Osteoblast (primary cell): ENCODE measurements around the gene TNFAIP8L1. TPM values are rescaled to one million over a fixed set of nuclear protein-coding genes. Genes with fewer than 3 reads are reported as not detected.

ENCODE experiments used
- DNase-seq: peaks from one replicate; pipeline ENCODE4 v3.0.0; 2011; ENCODE audit warnings: low spot score, mixed read lengths; ENCODE audit not compliant: insufficient read length; ENCODE audit errors: missing footprints
- H2AFZ ChIP-seq: 2 replicates; pipeline ENCODE4 v1.6.0; 2011; ENCODE audit warnings: mild to moderate bottlenecking, low read length
- H3K27ac ChIP-seq: 2 replicates; pipeline ENCODE4 v1.5.1; 2011; ENCODE audit warnings: mild to moderate bottlenecking, low read depth, low read length, moderate library complexity
- H3K27me3 ChIP-seq: 2 replicates; pipeline ENCODE4 v1.6.0; 2012; ENCODE audit warnings: mild to moderate bottlenecking, control low read depth, inconsistent platforms, low read length, moderate library complexity; ENCODE audit not compliant: insufficient read depth
- H3K36me3 ChIP-seq: 2 replicates; pipeline ENCODE4 v1.5.1; 2011; ENCODE audit warnings: mild to moderate bottlenecking, low read length, control low read depth, moderate library complexity; ENCODE audit not compliant: insufficient read depth
- H3K4me1 ChIP-seq: 2 replicates; pipeline ENCODE4 v1.5.1; 2011; ENCODE audit warnings: mild to moderate bottlenecking, low read length, control low read depth, moderate library complexity; ENCODE audit not compliant: insufficient read depth
- H3K4me2 ChIP-seq: 2 replicates; pipeline ENCODE4 v1.6.0; 2011; ENCODE audit warnings: mild to moderate bottlenecking, low read length; ENCODE audit not compliant: insufficient read depth
- H3K4me3 ChIP-seq: fragments of 200-600 bp; sonication (generic); 3 replicates; pipeline ENCODE4 v1.5.1; 2012; ENCODE audit warnings: mild to moderate bottlenecking, low read length, inconsistent platforms; ENCODE audit not compliant: insufficient read depth
- H3K79me2 ChIP-seq: 2 replicates; pipeline ENCODE4 v1.6.0; 2012; ENCODE audit warnings: mild to moderate bottlenecking, low read length, control low read depth, inconsistent platforms; ENCODE audit not compliant: insufficient read depth
- H3K9me3 ChIP-seq: 2 replicates; pipeline ENCODE4 v1.5.1; 2011; ENCODE audit warnings: low read depth, low read length, control low read depth
- H4K20me1 ChIP-seq: 2 replicates; pipeline ENCODE4 v1.6.0; 2012; ENCODE audit warnings: mild to moderate bottlenecking, low read length, control low read depth; ENCODE audit not compliant: insufficient read depth
- total RNA-seq: library from RNA; depleted of rRNA; stranded (reverse); fragments of >200 nt; gene quantifications from 2 replicates; pipeline ENCODE4 v1.2.3, GENCODE V29; 2012
- TF ChIP-seq, protein P1 (sequence below): IDR thresholded peaks from 2 replicates; pipeline ENCODE4 v1.5.1; 2011; ENCODE audit warnings: mild to moderate bottlenecking, low read depth, low read length, moderate library complexity; ENCODE audit errors: extremely low read depth

Gene TNFAIP8L1
- total RNA-seq, 1 donor, result 1.8 TPM

GRCh38 chr19:4660993-4661392 is 21.7 kb downstream of the TNFAIP8L1 start:
- Histone ChIP-seq H4K20me1 (peaks cover 32% of the 10 kb centered on the region), H3K27me3 (no peaks in the 10 kb centered on the region), H3K4me2 (no peak overlapping the region), H3K36me3 (peaks cover 58% of the 10 kb centered on the region), H3K4me1 (peaks cover 4% of the 10 kb centered on the region), H3K4me3 (no peak overlapping the region), H3K9me3 (peaks cover 4% of the 10 kb centered on the region), H3K79me2 (peaks cover 14% of the 10 kb centered on the region), H2AFZ (no peak overlapping the region), H3K27ac (peak overlapping the region; percentile 45)
- no peak for DNase-seq
- TF ChIP-seq, protein P1, sequence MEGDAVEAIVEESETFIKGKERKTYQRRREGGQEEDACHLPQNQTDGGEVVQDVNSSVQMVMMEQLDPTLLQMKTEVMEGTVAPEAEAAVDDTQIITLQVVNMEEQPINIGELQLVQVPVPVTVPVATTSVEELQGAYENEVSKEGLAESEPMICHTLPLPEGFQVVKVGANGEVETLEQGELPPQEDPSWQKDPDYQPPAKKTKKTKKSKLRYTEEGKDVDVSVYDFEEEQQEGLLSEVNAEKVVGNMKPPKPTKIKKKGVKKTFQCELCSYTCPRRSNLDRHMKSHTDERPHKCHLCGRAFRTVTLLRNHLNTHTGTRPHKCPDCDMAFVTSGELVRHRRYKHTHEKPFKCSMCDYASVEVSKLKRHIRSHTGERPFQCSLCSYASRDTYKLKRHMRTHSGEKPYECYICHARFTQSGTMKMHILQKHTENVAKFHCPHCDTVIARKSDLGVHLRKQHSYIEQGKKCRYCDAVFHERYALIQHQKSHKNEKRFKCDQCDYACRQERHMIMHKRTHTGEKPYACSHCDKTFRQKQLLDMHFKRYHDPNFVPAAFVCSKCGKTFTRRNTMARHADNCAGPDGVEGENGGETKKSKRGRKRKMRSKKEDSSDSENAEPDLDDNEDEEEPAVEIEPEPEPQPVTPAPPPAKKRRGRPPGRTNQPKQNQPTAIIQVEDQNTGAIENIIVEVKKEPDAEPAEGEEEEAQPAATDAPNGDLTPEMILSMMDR, result no peak

GRCh38 chr19:4662020-4662695 is 22.8 kb downstream of the TNFAIP8L1 start:
- H3K9me3 ChIP-seq, result peaks cover 4% of the 10 kb centered on the region
- H3K27me3 ChIP-seq, result no peaks in the 10 kb centered on the region
- peaks cover 4% of the 10 kb centered on the region for H3K4me1 ChIP-seq
- H3K79me2 ChIP-seq, result peaks cover 22% of the 10 kb centered on the region
- no peak overlapping the region for H3K27ac ChIP-seq
- H4K20me1 ChIP-seq, result peaks cover 32% of the 10 kb centered on the region
- H2AFZ ChIP-seq, result no peak overlapping the region
- H3K36me3 ChIP-seq, result peaks cover 58% of the 10 kb centered on the region
- no peak overlapping the region for H3K4me2 ChIP-seq
- peak; percentile 69 for DNase-seq
- H3K4me3 ChIP-seq, result no peak overlapping the region
- TF ChIP-seq, protein P1, result no peak

GRCh38 chr19:4662812-4663211 is 23.5 kb downstream of the TNFAIP8L1 start:
- Histone ChIP-seq H3K9me3 (peaks cover 4% of the 10 kb centered on the region), H3K4me2 (no peak overlapping the region), H3K4me3 (no peak overlapping the region), H3K4me1 (peaks cover 4% of the 10 kb centered on the region), H3K27me3 (no peaks in the 10 kb centered on the region), H2AFZ (no peak overlapping the region), H3K36me3 (peaks cover 56% of the 10 kb centered on the region), H4K20me1 (peaks cover 32% of the 10 kb centered on the region), H3K79me2 (peaks cover 25% of the 10 kb centered on the region), H3K27ac (no peak overlapping the region)
- TF ChIP-seq, protein P1, result no peak
- no peak for DNase-seq

GRCh38 chr19:4664642-4665041 is 25.3 kb downstream of the TNFAIP8L1 start:
- Histone ChIP-seq H3K4me2 (no peak overlapping the region), H3K9me3 (no peaks in the 10 kb centered on the region), H3K4me3 (no peak overlapping the region), H3K27ac (no peak overlapping the region), H4K20me1 (peaks cover 32% of the 10 kb centered on the region), H2AFZ (no peak overlapping the region), H3K79me2 (peaks cover 42% of the 10 kb centered on the region), H3K27me3 (no peaks in the 10 kb centered on the region), H3K36me3 (peaks cover 50% of the 10 kb centered on the region), H3K4me1 (peaks cover 12% of the 10 kb centered on the region)
- TF ChIP-seq, protein P1, result no peak
- no peak for DNase-seq
